GM12892 (cell line): ENCODE data around the gene KISS1R.

ENCODE experiments used
- POLR2A ChIP-seq: IDR thresholded peaks from 2 replicates; pipeline ENCODE4 v1.6.1; 2011; ENCODE audit warnings: low read depth, low read length, control low read depth
- POLR2AphosphoS5 ChIP-seq: IDR thresholded peaks from 2 replicates; pipeline ENCODE4 v1.6.1; 2011; ENCODE audit warnings: low read depth, low read length, control low read depth

- TF ChIP-seq POLR2AphosphoS5 (no peak), POLR2A (no peak)
These were observed 24.4 kb downstream of the KISS1R start for GRCh38 chr19:941292-942132.
